Measurements from ENCODE around the gene PCARE.
A peak's percentile ranks its signal among the peaks of the same experiment; 100 is the strongest.

PCARE gene

DNA sequence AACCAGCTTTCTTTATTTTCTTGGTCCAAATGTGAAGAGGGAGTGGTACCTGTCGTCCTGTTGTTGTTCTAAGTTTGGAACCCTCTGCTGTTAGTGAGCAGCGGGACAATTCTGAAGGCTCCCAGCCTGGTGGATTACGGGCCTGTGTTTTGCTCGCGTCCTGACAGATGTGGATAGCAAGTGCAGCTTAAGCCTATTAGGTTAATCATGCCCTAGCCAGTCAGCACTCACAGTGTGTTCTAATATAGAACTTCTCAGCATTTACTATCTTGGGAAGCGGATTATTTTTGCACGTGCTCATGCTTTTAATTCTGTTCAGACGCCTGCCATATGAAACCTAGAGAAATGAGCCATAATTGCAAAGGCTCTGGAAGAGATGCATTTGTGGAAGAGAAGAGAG is at the start of gene PCARE:
TSS of gene PCARE (minus strand) at position 113 of the 400 bp plus-strand sequence. CDS start 262 bp downstream, outside the sequence.
- DNase-seq (ENCODE audit: insufficient read length, low spot score), result peak; percentile 66
- FAIRE-seq, result peak; percentile 98
- TF ChIP-seq, protein P1, sequence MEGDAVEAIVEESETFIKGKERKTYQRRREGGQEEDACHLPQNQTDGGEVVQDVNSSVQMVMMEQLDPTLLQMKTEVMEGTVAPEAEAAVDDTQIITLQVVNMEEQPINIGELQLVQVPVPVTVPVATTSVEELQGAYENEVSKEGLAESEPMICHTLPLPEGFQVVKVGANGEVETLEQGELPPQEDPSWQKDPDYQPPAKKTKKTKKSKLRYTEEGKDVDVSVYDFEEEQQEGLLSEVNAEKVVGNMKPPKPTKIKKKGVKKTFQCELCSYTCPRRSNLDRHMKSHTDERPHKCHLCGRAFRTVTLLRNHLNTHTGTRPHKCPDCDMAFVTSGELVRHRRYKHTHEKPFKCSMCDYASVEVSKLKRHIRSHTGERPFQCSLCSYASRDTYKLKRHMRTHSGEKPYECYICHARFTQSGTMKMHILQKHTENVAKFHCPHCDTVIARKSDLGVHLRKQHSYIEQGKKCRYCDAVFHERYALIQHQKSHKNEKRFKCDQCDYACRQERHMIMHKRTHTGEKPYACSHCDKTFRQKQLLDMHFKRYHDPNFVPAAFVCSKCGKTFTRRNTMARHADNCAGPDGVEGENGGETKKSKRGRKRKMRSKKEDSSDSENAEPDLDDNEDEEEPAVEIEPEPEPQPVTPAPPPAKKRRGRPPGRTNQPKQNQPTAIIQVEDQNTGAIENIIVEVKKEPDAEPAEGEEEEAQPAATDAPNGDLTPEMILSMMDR (IDR thresholded peaks at IDR 0.05; ENCODE audit: insufficient read depth, missing control alignments), result no peak

DNA sequence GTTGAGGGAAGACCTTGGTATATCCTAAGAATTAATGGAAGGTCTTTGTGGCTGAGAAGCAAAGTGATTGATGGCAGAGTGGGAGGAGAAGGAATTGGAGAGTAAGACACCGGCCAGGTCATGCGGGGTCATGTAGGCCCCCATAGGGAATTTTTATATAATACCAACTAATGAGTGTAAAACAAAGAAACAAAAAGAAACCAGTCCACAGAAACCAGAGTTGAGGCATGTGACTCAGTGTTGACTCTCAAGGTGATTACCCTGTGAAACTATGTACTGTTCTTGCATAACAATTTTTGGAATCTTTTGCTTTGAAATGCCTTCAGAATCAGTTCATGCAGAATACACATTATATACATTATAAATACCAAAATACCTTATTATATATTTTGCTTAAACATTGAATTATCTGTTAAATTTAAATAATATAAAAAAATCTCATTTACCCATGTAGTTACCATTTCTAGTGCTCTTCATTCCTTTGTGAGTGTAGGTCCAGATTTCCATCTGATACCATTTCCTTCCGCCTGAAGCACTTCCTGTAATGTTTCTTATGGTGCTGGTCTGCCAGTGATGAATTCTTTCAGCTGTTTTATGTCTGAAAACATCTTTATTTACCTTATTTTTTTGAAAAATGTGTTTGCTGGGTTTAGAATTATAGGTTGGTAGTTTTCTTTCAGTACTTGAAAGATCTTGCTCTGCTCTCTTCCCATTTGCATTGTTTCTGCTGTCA is 49.5 kb upstream of the PCARE start:
- DNase-seq (ENCODE audit: insufficient read length, low spot score) (no peak), FAIRE-seq (no peak)
- TF ChIP-seq, protein P1 (IDR thresholded peaks at IDR 0.05; ENCODE audit: insufficient read depth, missing control alignments), result no peak

DNA sequence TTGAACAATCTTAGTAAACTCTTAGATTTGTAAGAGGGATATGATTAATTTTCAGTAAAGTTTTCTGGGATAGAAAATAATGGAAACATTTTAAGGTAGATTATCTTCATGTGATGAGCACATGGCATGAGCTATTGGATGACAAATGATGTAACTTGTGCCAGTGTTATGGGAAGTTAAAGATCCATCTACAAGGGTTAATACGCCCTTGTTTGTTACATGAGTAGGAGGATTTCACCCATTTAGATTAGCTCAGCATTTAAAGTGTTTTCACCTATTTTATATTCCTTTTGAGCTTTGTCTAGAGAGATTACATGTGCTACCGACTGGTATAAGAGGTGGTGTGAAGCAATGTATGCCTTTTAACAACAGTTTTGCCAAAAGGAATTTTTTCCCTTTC is 46.5 kb upstream of the PCARE start:
- FAIRE-seq (no peak), DNase-seq (ENCODE audit: insufficient read length, low spot score) (no peak)
- TF ChIP-seq, protein P1 (IDR thresholded peaks at IDR 0.05; ENCODE audit: insufficient read depth, missing control alignments), result no peak

DNA sequence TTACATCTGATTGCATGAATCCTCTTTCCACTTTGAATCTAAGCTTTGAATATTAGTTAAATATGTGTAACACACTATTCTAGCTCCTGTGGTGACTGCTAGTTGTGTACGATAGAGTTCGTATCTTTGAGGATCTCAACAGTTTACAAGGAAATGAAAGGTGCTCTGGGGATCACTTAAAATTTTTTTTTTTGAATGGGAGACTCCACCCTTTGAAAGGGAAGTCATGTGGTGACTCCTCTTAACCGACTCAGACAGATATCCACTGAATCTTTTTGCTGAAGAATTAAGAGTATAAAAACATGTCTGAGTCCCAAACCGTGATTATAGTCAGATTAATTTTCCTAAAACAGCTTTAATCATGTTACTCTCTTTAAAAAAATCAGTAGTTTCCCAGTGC is 44.9 kb upstream of the PCARE start:
- TF ChIP-seq, protein P1 (IDR thresholded peaks at IDR 0.05; ENCODE audit: insufficient read depth, missing control alignments), result no peak
- FAIRE-seq, result no peak
- no peak for DNase-seq (ENCODE audit: insufficient read length, low spot score)

DNA sequence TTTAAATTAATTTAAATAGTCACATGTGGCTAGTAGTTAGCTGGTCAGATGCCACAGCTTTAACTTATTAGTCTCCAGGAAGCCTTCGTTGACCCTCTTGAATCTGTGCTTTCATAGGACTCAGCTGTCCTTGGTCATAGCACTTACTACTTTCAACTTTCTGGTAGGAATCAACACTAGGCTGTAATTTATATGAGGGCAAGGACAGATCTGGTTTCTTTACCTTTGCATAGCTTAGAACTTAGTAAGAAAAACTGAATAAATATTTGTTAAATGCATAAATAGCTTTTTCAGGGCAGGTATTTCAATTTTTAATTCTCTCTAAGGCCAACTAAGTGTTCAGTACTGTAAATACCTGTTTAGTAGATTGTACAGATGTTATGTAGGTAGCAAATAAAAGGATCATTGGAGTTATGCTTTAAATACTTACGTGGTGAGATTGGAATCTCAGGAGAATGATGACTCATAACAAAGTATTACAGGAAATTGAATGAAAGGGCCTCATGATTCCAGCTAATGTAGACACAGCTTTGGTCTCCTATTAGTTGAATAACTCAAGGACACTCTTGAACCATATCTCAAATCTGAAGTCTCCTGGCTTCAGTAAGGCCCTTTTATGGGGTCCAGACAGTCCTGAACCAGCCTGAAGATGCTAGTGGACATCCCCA is 43.4 kb upstream of the PCARE start:
- DNase-seq (ENCODE audit: insufficient read length, low spot score), result no peak
- no peak for FAIRE-seq
- TF ChIP-seq, protein P1 (IDR thresholded peaks at IDR 0.05; ENCODE audit: insufficient read depth, missing control alignments), result no peak

DNA sequence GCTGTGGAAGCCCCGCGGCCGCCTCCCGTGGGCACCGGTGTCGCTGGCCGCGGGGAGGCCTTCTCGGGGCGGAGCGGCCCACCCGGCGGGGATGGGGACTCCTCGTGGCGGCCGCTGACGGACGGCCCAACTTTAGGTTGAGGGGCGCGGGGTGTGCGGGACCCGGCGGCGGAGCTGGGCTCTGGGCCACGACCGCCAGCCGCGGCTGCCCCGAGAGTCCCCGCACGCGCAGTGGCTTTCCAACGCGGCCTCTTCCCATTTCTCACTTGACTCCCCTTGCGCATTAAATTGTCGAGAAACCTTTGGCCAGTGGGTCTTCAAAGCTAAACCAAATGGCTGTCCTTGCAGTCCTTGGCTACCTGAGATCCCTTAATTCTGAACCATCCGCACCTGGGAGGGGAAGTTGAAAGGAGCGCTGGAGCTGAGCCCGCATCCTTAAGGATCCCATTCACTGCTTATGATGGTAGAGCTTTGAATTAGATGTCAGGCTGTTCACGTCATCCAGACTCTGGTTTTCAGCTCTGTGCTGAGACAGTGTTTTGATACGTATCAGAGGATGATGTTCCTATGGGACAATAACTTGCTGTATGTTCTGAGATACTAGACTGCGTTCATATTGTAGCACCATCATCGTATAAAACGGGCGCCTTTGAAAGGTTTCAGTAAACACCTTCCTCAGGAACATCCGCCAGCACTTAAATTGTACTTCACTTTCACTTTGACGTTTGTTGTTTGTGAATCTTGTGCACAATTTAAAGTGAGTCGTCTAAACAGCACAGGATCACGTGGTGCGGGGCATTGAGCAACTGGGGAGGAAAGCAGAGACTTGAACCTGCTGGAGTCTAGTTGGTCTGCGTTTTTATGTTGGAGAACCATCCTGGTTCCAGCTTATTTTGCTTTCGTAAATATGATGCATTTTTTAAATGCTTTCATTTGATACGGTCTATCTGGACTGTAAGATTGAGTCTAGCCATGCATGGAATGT is 41.8 kb upstream of the PCARE start:
- no peak for DNase-seq (ENCODE audit: insufficient read length, low spot score)
- TF ChIP-seq, protein P1 (IDR thresholded peaks at IDR 0.05; ENCODE audit: insufficient read depth, missing control alignments), result no peak
- no peak for FAIRE-seq
